H1 (cell line): Measurements from ENCODE around the gene ZNF555. TPM values are rescaled to one million over a fixed set of nuclear protein-coding genes. Genes with fewer than 3 reads are reported as not detected.

Source experiments
- CTCF ChIA-PET: fragments of 300-600 bp; sonication (Branson Sonifier 250); formaldehyde crosslinking; loops from one replicate; lab custom pipeline; 2021; ENCODE audit not compliant: partially characterized antibody; lab: Charles Lee
- POLR2A ChIA-PET: fragments of 300-600 bp; sonication (Branson Sonifier 250); formaldehyde crosslinking; loops from one replicate; lab custom pipeline; 2021; ENCODE audit warnings: inconsistent platforms; ENCODE audit not compliant: partially characterized antibody; lab: Charles Lee
- DNase-seq, 2 experiments: peaks; one replicate each; pipeline versions ENCODE4 v3.0.0 to v3.0.0-alpha.2; 2010 to 2022; ENCODE audit warnings: low spot score in 2 of 2, low read depth in 1 of 2, mixed read lengths in 1 of 2
- FAIRE-seq: peaks from 2 replicates; lab custom pipeline; 2011; peaks lifted over from hg19 to GRCh38; lab: Jason Lieb, UNC
- H2AFZ ChIP-seq: 2 replicates; pipeline ENCODE4 v1.8.1; 2012; ENCODE audit warnings: low read length, inconsistent platforms
- H2AK5ac ChIP-seq: 2 replicates; pipeline ENCODE4 v1.6.1; 2013; ENCODE audit warnings: low read depth, low read length
- H2BK120ac ChIP-seq: replicated peaks from 2 replicates; pipeline ENCODE3; 2013; ENCODE audit warnings: low read depth, low read length, inconsistent platforms
- H2BK12ac ChIP-seq: 2 replicates; pipeline ENCODE4 v1.6.1; 2013; ENCODE audit warnings: low read depth, low read length
- H2BK15ac ChIP-seq: 2 replicates; pipeline ENCODE4 v1.6.1; 2013; ENCODE audit warnings: low read length
- H2BK20ac ChIP-seq: 2 replicates; pipeline ENCODE4 v1.6.1; 2013; ENCODE audit warnings: low read length
- H2BK5ac ChIP-seq: 2 replicates; pipeline ENCODE4 v1.6.1; 2013; ENCODE audit warnings: low read depth, low read length
- H3K14ac ChIP-seq: 2 replicates; pipeline ENCODE4 v1.6.1; 2013; ENCODE audit warnings: inconsistent platforms; ENCODE audit not compliant: insufficient read length
- H3K18ac ChIP-seq: 2 replicates; pipeline ENCODE4 v1.6.1; 2013; ENCODE audit warnings: low read length; ENCODE audit errors: extremely low read depth
- H3K23ac ChIP-seq: 2 replicates; pipeline ENCODE4 v1.6.1; 2013; ENCODE audit warnings: inconsistent platforms; ENCODE audit not compliant: insufficient read length
- H3K23me2 ChIP-seq: 2 replicates; pipeline ENCODE4 v1.6.1; 2013; ENCODE audit warnings: low read depth, low read length
- H3K27ac ChIP-seq: 2 replicates; pipeline ENCODE4 v1.6.1; 2011; ENCODE audit warnings: low read depth, low read length, inconsistent platforms
- H3K27me3 ChIP-seq, 4 experiments: replicated peaks in 1 of 4; 1 replicate in 1 of 4; 2 replicates in 3 of 4; pipeline versions ENCODE4 v1.6.1 to v1.8.1; 2011 to 2013; ENCODE audit warnings: low read length in 3 of 4, mild to moderate bottlenecking in 3 of 4, inconsistent platforms in 2 of 4, mixed read lengths in 2 of 4, moderate library complexity in 1 of 4; ENCODE audit not compliant: control insufficient read depth in 3 of 4, insufficient read depth in 3 of 4; ENCODE audit errors: extremely low read depth in 1 of 4
- H3K36me3 ChIP-seq, 4 experiments: 2 replicates each; pipeline versions ENCODE4 v1.6.1 to v1.8.1; 2011 to 2013; ENCODE audit warnings: mild to moderate bottlenecking in 4 of 4, low read length in 3 of 4, moderate library complexity in 2 of 4, control low read depth in 1 of 4, inconsistent platforms in 1 of 4; ENCODE audit not compliant: insufficient read depth in 4 of 4, control insufficient read depth in 2 of 4
- H3K4ac ChIP-seq: replicated peaks from 2 replicates; pipeline ENCODE3; 2013; ENCODE audit warnings: low read length, low read depth, mixed read lengths, inconsistent platforms; ENCODE audit not compliant: insufficient read length
- H3K4me1 ChIP-seq, 4 experiments: replicated peaks in 1 of 4; 1 replicate in 1 of 4; 2 replicates in 3 of 4; pipeline versions ENCODE4 v1.6.1 to v1.8.1; 2011 to 2013; ENCODE audit warnings: low read length in 3 of 4, inconsistent platforms in 2 of 4, mixed read lengths in 1 of 4; ENCODE audit not compliant: insufficient read depth in 4 of 4, control insufficient read depth in 3 of 4
- H3K4me2 ChIP-seq, 2 experiments: 2 replicates each; pipeline versions ENCODE4 v1.6.1 to v1.8.1; 2011 to 2013; ENCODE audit warnings: low read depth in 2 of 2, low read length in 2 of 2, control low read depth in 1 of 2, inconsistent platforms in 1 of 2, mild to moderate bottlenecking in 1 of 2; ENCODE audit not compliant: insufficient read depth in 1 of 2
- H3K4me3 ChIP-seq, 4 experiments: fragments of 200-600, 300-600 bp in 1 of 4; sonication (generic), shearing (Covaris generic), sonication (Bioruptor Twin) in 1 of 4; 2 replicates each; pipeline versions ENCODE4 v1.5.1 to v1.8.1; 2011 to 2016; ENCODE audit warnings: low read length in 4 of 4, low read depth in 3 of 4, control low read depth in 2 of 4, inconsistent platforms in 2 of 4, mild to moderate bottlenecking in 2 of 4, mixed read lengths in 1 of 4, moderate library complexity in 1 of 4; ENCODE audit not compliant: insufficient read depth in 2 of 4; ENCODE audit errors: extremely low read depth in 1 of 4
- H3K56ac ChIP-seq: replicated peaks from 2 replicates; pipeline ENCODE3; 2013; ENCODE audit warnings: low read depth, mild to moderate bottlenecking, mixed read lengths, low read length, inconsistent platforms; ENCODE audit not compliant: insufficient read length
- H3K79me1 ChIP-seq: 2 replicates; pipeline ENCODE4 v1.6.1; 2013; ENCODE audit warnings: low read depth, low read length, control low read depth
- H3K79me2 ChIP-seq, 2 experiments: 2 replicates each; pipeline versions ENCODE4 v1.6.1 to v1.8.1; 2012 to 2013; ENCODE audit warnings: low read length in 2 of 2, mild to moderate bottlenecking in 2 of 2, inconsistent platforms in 1 of 2; ENCODE audit not compliant: insufficient read depth in 2 of 2, control insufficient read depth in 1 of 2
- H3K9ac ChIP-seq, 4 experiments: replicated peaks in 1 of 4; 1 replicate in 1 of 4; 2 replicates in 3 of 4; pipeline versions ENCODE4 v1.6.1 to v1.8.1; 2011 to 2013; ENCODE audit warnings: low read depth in 3 of 4, low read length in 3 of 4, control low read depth in 2 of 4, mild to moderate bottlenecking in 2 of 4, moderate library complexity in 2 of 4, inconsistent platforms in 1 of 4; ENCODE audit errors: extremely low read depth in 1 of 4
- H3K9me3 ChIP-seq, 2 experiments: 2 replicates each; pipeline versions ENCODE4 v1.6.1 to v1.8.1; 2012 to 2013; ENCODE audit warnings: mild to moderate bottlenecking in 2 of 2, moderate library complexity in 2 of 2, control low read depth in 1 of 2, inconsistent platforms in 1 of 2, low read depth in 1 of 2, low read length in 1 of 2, mixed read lengths in 1 of 2; ENCODE audit not compliant: insufficient read depth in 2 of 2
- H4K20me1 ChIP-seq, 2 experiments: replicated peaks in 1 of 2; 2 replicates each; pipeline versions ENCODE3 to v1.8.1; 2011 to 2013; ENCODE audit warnings: inconsistent platforms in 2 of 2, low read length in 2 of 2, mild to moderate bottlenecking in 1 of 2; ENCODE audit not compliant: insufficient read depth in 2 of 2, control insufficient read depth in 1 of 2
- H4K5ac ChIP-seq: 2 replicates; pipeline ENCODE4 v1.6.1; 2013; ENCODE audit warnings: low read length, low read depth, mixed read lengths, inconsistent platforms; ENCODE audit not compliant: insufficient read length
- H4K8ac ChIP-seq: 2 replicates; pipeline ENCODE4 v1.8.0; 2013; ENCODE audit warnings: mild to moderate bottlenecking, moderate library complexity, low read length, inconsistent platforms; ENCODE audit not compliant: insufficient read depth; ENCODE audit errors: extremely low read depth
- H4K91ac ChIP-seq: replicated peaks from 2 replicates; pipeline ENCODE3; 2013; ENCODE audit warnings: low read length, mixed read lengths, inconsistent platforms; ENCODE audit not compliant: insufficient read length
- CBX5 ChIP-seq: fragments of 300-800, 300-1000 bp; sonication (generic); IDR thresholded peaks from 2 replicates; pipeline ENCODE4 v1.7.1; 2016; ENCODE audit warnings: antibody characterized with exemption, low read length, low read depth
- E2F6 ChIP-seq: IDR thresholded peaks from 2 replicates; pipeline ENCODE4 v1.6.1; 2012; ENCODE audit warnings: inconsistent platforms
- RNF2 ChIP-seq: fragments of 200-900, 300-1000 bp; sonication (generic); IDR thresholded peaks from 2 replicates; pipeline ENCODE4 v1.7.1; 2016; ENCODE audit warnings: borderline replicate concordance, low read depth, mild to moderate bottlenecking, antibody characterized with exemption, low read length; ENCODE audit not compliant: poor library complexity, severe bottlenecking; ENCODE audit errors: missing control alignments
- SUZ12 ChIP-seq: fragments of 200-600 bp; sonication (generic); IDR thresholded peaks from 2 replicates; pipeline ENCODE4 v1.6.1; 2012; ENCODE audit warnings: mild to moderate bottlenecking, inconsistent platforms, low read length, moderate library complexity, mixed read lengths
- TAF7 ChIP-seq: optimal IDR thresholded peaks from 2 replicates; pipeline ENCODE3; 2011; ENCODE audit warnings: low read depth, mild to moderate bottlenecking, inconsistent platforms, low read length, moderate library complexity, borderline replicate concordance
- WGBS, 2 experiments: shearing (Covaris generic) in 1 of 2; methylation state at CpG; one replicate each; pipeline versions ENCODE4 v1.1.6 to v1.1.7; 2013 to 2015; ENCODE audit warnings: low lambda C conversion rate in 2 of 2, mixed read lengths in 2 of 2, inconsistent platforms in 1 of 2, low coverage in 1 of 2, missing lambda C conversion rate in 1 of 2; ENCODE audit not compliant: insufficient replicate concordance in 2 of 2, insufficient coverage in 1 of 2, insufficient read length in 1 of 2; ENCODE audit errors: extremely low coverage in 1 of 2, missing lambda C conversion rate in 1 of 2; 5-methylcytosine and 5-hydroxymethylcytosine counted together
- polyA plus RNA-seq, 7 experiments: library from polyadenylated mRNA; depleted of rRNA in 3 of 7; stranded (reverse) in 5 of 7; unstranded in 2 of 7; fragments of >200 nt in 5 of 7; fragments of 200-250 nt in 2 of 7; gene quantifications; 1 replicate in 5 of 7; 2 replicates in 1 of 7; 4 replicates in 1 of 7; pipeline versions ENCODE4 v1.2.1 to v1.2.3, GENCODE V29; 2011 to 2013; ENCODE audit warnings: missing spikeins in 2 of 7, mixed read lengths in 2 of 7
- total RNA-seq: library from RNA; stranded (reverse); fragmentation: NEBNext Ultra II Directional; extraction: Animal tissue kit (Norgen Biotek cat#: 25700); gene quantifications from 2 replicates; pipeline ENCODE4 v1.2.1, GENCODE V29; 2021

Gene ZNF555
- total and polyA plus RNA-seq, 2 of the 8 experiments (the other 6 are each of a cell fraction or from before 2014, with no cell fraction given) = 1.6 to 5.7 TPM

- WGBS, 2 experiments = 2% methylated on average over 67 of the region's 100 CpGs; no CpG with 5 or more reads in 1 of the 2 experiments
- Histone ChIP-seq H4K91ac (no peak within 1 kb of the TSS), H3K56ac (no peak within 1 kb of the TSS), H3K9ac (peak within 1 kb of the TSS; percentile 68 to 91 (median 84)), H3K4ac (peak within 1 kb of the TSS; percentile 53), H2BK15ac (no peak within 1 kb of the TSS), H3K79me2 (peaks cover 0 to 32% of the 10 kb centered on the region in 2 experiments; a peak in 3 of 4 replicates), H4K20me1 (peaks cover 0 to 5% of the 10 kb centered on the region in 2 experiments), H3K79me1 (peaks cover 7% of the 10 kb centered on the region; the same call in 1 of the 2 replicates), H3K14ac (no peak within 1 kb of the TSS), H3K27ac (peak within 1 kb of the TSS; percentile 90), H2BK12ac (no peak within 1 kb of the TSS), H2BK20ac (no peak within 1 kb of the TSS), H3K18ac (peak within 1 kb of the TSS; percentile 98), H2BK120ac (no peak within 1 kb of the TSS), H3K9me3 (peaks cover 9 to 10% of the 10 kb centered on the region in 2 experiments), H3K23ac (no peak within 1 kb of the TSS), H3K23me2 (peaks cover 5% of the 10 kb centered on the region; the same call in 1 of the 2 replicates), H3K27me3 (no peaks in the 10 kb centered on the region), H2BK5ac (peak within 1 kb of the TSS; percentile 94; the same call in 1 of the 2 replicates), H4K5ac (peak within 1 kb of the TSS; percentile 97), H3K4me3 (peak within 1 kb of the TSS; percentile 73 to 99 (median 85)), H3K4me2 (peak within 1 kb of the TSS; percentile 66 to 75), H2AFZ (peak within 1 kb of the TSS; percentile 28; the same call in 1 of the 2 replicates), H2AK5ac (no peak within 1 kb of the TSS), H3K36me3 (no peaks in the 10 kb centered on the region), H3K4me1 (peaks cover 0 to 5% (median 3%) of the 10 kb centered on the region in 4 experiments; a peak in 3 of 7 replicates), H4K8ac (peak within 1 kb of the TSS; percentile 98)
- FAIRE-seq (no peak), DNase-seq (peak; percentile 94 to 96)
- POLR2A ChIA-PET = interaction anchor here (0.9 to 1.2 kb wide), 2 partner anchors 10 to 55 kb away, joined by 3 to 5 read pairs; no protein-coding TSS in a partner anchor
- CTCF ChIA-PET = interaction anchor here (0.7 to 1.6 kb wide), 4 partner anchors 13 to 51 kb away, joined by 3 to 6 read pairs (median 4); no protein-coding TSS in a partner anchor
- peak; percentile 31; the same call in 1 of the 2 replicates for TF ChIP-seq SUZ12
- TF ChIP-seq CBX5 = no peak
- TF ChIP-seq TAF7 = no peak
- no peak for TF ChIP-seq RNF2
- peak; percentile 57; the same call in 1 of the 2 replicates for TF ChIP-seq E2F6
Observed at GRCh38 chr19:2900296-2901252, 59.3 kb downstream of the ZNF555 start, which contains the start of gene ZNF57. ZNF57 (plus strand) TSS chr19:2900928; CDS start chr19:2901046, 118 bp downstream.
